ENCODE results near the gene DCP1A. TPM values are rescaled to one million over a fixed set of nuclear protein-coding genes. Genes with fewer than 3 reads are reported as not detected.
"Not testable (repeated sequence)": the region's sequence is repeated elsewhere in the genome, so short reads cannot be mapped to it uniquely, and the experiment has no call there.

Gene DCP1A
- total and polyA plus RNA-seq, 2 experiments from 2014 or later, result 34.3 to 67.0 TPM

- no peaks in the 10 kb centered on the region for H3K27me3 ChIP-seq
- peaks cover 10% of the 10 kb centered on the region for H3K4me1 ChIP-seq (ENCODE audit: low read depth)
- no peak for TF ChIP-seq CTCF (IDR thresholded peaks at IDR 0.05; ENCODE audit: low read depth, low read length)
- no peaks in the 10 kb centered on the region for H3K9me3 ChIP-seq (ENCODE audit: low read depth)
- peak in 1 of 2 donors; percentile 56 for DNase-seq (ENCODE audit: low read depth in 1 of 2, low spot score in 1 of 2)
- H3K4me3 ChIP-seq, result no peak overlapping the region
- H3K27ac ChIP-seq, result no peak overlapping the region
- H3K36me3 ChIP-seq, result no peaks in the 10 kb centered on the region
Measured at GRCh38 chr3:53354945-53355498, 7.7 kb upstream of the DCP1A start.

- no peak overlapping the region for H3K27ac ChIP-seq
Measured at GRCh38 chr3:53353202-53353601, 5.9 kb upstream of the DCP1A start.

GRCh38 chr3:53350652-53351051 lies 3.3 kb upstream of the DCP1A start:
- peak; percentile 9 for TF ChIP-seq CTCF (IDR thresholded peaks at IDR 0.05; ENCODE audit: low read depth, low read length)
- Histone ChIP-seq H3K4me3 (no peak overlapping the region), H3K4me1 (ENCODE audit: low read depth) (peaks cover 13% of the 10 kb centered on the region), H3K27me3 (no peaks in the 10 kb centered on the region), H3K9me3 (ENCODE audit: low read depth) (no peaks in the 10 kb centered on the region), H3K36me3 (no peaks in the 10 kb centered on the region), H3K27ac (peak overlapping the region; percentile 63)
- peak in 1 of 2 donors; percentile 52 for DNase-seq (ENCODE audit: low read depth in 1 of 2, low spot score in 1 of 2)

More at GRCh38 chr3:53353202-53353601, 5.9 kb upstream of the DCP1A start:
- Histone ChIP-seq H3K4me1 (ENCODE audit: low read depth) (peaks cover 10% of the 10 kb centered on the region), H3K9me3 (ENCODE audit: low read depth) (no peaks in the 10 kb centered on the region), H3K27me3 (no peaks in the 10 kb centered on the region), H3K36me3 (no peaks in the 10 kb centered on the region), H3K4me3 (no peak overlapping the region)
- TF ChIP-seq CTCF (IDR thresholded peaks at IDR 0.05; ENCODE audit: low read depth, low read length), result no peak
- DNase-seq (ENCODE audit: low read depth in 1 of 2, low spot score in 1 of 2), result no peak

GRCh38 chr3:53348118-53348517 lies 775 bp upstream of the DCP1A start:
- H3K4me3 ChIP-seq, result peak overlapping the region; percentile 86
- not testable (repeated sequence) for H3K36me3 ChIP-seq; H3K9me3 ChIP-seq (ENCODE audit: low read depth); H3K27me3 ChIP-seq; DNase-seq (ENCODE audit: low read depth in 1 of 2, low spot score in 1 of 2)
- H3K27ac ChIP-seq, result peak overlapping the region; percentile 98
- peaks cover 31% of the 10 kb centered on the region for H3K4me1 ChIP-seq (ENCODE audit: low read depth)

GRCh38 chr3:53346922-53347260 lies 452 bp downstream of the DCP1A start:
- peaks cover 9% of the 10 kb centered on the region for H3K36me3 ChIP-seq
- no peaks in the 10 kb centered on the region for H3K9me3 ChIP-seq (ENCODE audit: low read depth)
- peak overlapping the region; percentile 86 for H3K4me3 ChIP-seq
- TF ChIP-seq CTCF (IDR thresholded peaks at IDR 0.05; ENCODE audit: low read depth, low read length), result no peak
- H3K27ac ChIP-seq, result peak overlapping the region; percentile 98
- no peaks in the 10 kb centered on the region for H3K27me3 ChIP-seq
- no peak for DNase-seq (ENCODE audit: low read depth in 1 of 2, low spot score in 1 of 2)
- peaks cover 41% of the 10 kb centered on the region for H3K4me1 ChIP-seq (ENCODE audit: low read depth)

GRCh38 chr3:53346514-53346913 lies 829 bp downstream of the DCP1A start:
- Histone ChIP-seq H3K27ac (peak overlapping the region; percentile 98), H3K4me3 (peak overlapping the region; percentile 86), H3K36me3 (peaks cover 13% of the 10 kb centered on the region), H3K9me3 (ENCODE audit: low read depth) (no peaks in the 10 kb centered on the region), H3K4me1 (ENCODE audit: low read depth) (peaks cover 41% of the 10 kb centered on the region), H3K27me3 (no peaks in the 10 kb centered on the region)
- peak in 1 of 2 donors; percentile 18 for DNase-seq (ENCODE audit: low read depth in 1 of 2, low spot score in 1 of 2)
- TF ChIP-seq CTCF (IDR thresholded peaks at IDR 0.05; ENCODE audit: low read depth, low read length), result no peak
